GM06990 (cell line): ENCODE results near the gene PHC2.

Source experiments
- DNase-seq: peaks from one replicate; pipeline ENCODE4 v3.0.0-alpha.2; 2011; ENCODE audit not compliant: insufficient read length; ENCODE audit errors: extremely low read depth
- H3K27me3 ChIP-seq: replicated peaks from 2 replicates; pipeline ENCODE4 v1.6.0; 2011; ENCODE audit warnings: low read length; ENCODE audit not compliant: control insufficient read depth, insufficient read depth
- H3K36me3 ChIP-seq: 2 replicates; pipeline ENCODE4 v1.5.1; 2011; ENCODE audit warnings: low read length; ENCODE audit not compliant: control insufficient read depth, insufficient read depth
- H3K4me3 ChIP-seq: replicated peaks from 2 replicates; pipeline ENCODE4 v1.5.1; 2011; ENCODE audit warnings: low read depth, mild to moderate bottlenecking, control low read depth, low read length
- CTCF ChIP-seq: IDR thresholded peaks from 2 replicates; pipeline ENCODE4 v1.5.1; 2011; ENCODE audit warnings: low read length, control low read depth, mild to moderate bottlenecking, inconsistent platforms; ENCODE audit not compliant: insufficient read depth, poor library complexity, severe bottlenecking

PHC2 gene

GRCh38 chr1:33443705-33444180 lies 12.8 kb upstream of the PHC2 start:
- no peak overlapping the region for H3K4me3 ChIP-seq
- no peak for TF ChIP-seq CTCF
- no peak for DNase-seq
- H3K36me3 ChIP-seq, result no peaks in the 10 kb centered on the region
- no peaks in the 10 kb centered on the region; the same call in 1 of the 2 replicates for H3K27me3 ChIP-seq

GRCh38 chr1:33443080-33443704 lies 12.3 kb upstream of the PHC2 start:
- H3K36me3 ChIP-seq, result no peaks in the 10 kb centered on the region
- DNase-seq, result no peak
- no peak overlapping the region for H3K4me3 ChIP-seq
- no peak for TF ChIP-seq CTCF
- H3K27me3 ChIP-seq, result no peaks in the 10 kb centered on the region; the same call in 1 of the 2 replicates

GRCh38 chr1:33442141-33442540 lies 11.2 kb upstream of the PHC2 start:
- Histone ChIP-seq H3K4me3 (no peak overlapping the region), H3K36me3 (no peaks in the 10 kb centered on the region), H3K27me3 (no peaks in the 10 kb centered on the region; the same call in 1 of the 2 replicates)
- DNase-seq, result no peak
- no peak for TF ChIP-seq CTCF

- H3K4me3 ChIP-seq, result no peak overlapping the region
- no peaks in the 10 kb centered on the region; the same call in 1 of the 2 replicates for H3K27me3 ChIP-seq
- H3K36me3 ChIP-seq, result no peaks in the 10 kb centered on the region
- TF ChIP-seq CTCF, result no peak
- DNase-seq, result no peak
Observed at GRCh38 chr1:33441088-33441745, 10.3 kb upstream of the PHC2 start.

- H3K36me3 ChIP-seq, result no peaks in the 10 kb centered on the region
- no peaks in the 10 kb centered on the region; the same call in 1 of the 2 replicates for H3K27me3 ChIP-seq
- DNase-seq, result no peak
- H3K4me3 ChIP-seq, result no peak overlapping the region
- no peak for TF ChIP-seq CTCF
Observed at GRCh38 chr1:33439662-33440061, 8.8 kb upstream of the PHC2 start.
